Esophagus squamous epithelium (tissue), 4 donors: ENCODE measurements around the gene DSE.

Source experiments
- POLR2A ChIP-seq, 4 donors: fragments of 450-650 bp; IDR thresholded peaks; one replicate each; pipeline ENCODE4 v1.6.1; 2017; ENCODE audit warnings: antibody characterized with exemption in 4 of 4, mild to moderate bottlenecking in 4 of 4, moderate library complexity in 3 of 4
- TF ChIP-seq, protein P1 (sequence below), 6 experiments: fragments of 450-650 bp in 4 of 6; fragments of 200-600 bp in 2 of 6; sonication (generic) in 2 of 6; IDR thresholded peaks; one replicate each; pipeline ENCODE4 v1.5.1; 2016 to 2019; ENCODE audit warnings: antibody characterized with exemption in 6 of 6, mild to moderate bottlenecking in 4 of 6, moderate library complexity in 4 of 6

DNA sequence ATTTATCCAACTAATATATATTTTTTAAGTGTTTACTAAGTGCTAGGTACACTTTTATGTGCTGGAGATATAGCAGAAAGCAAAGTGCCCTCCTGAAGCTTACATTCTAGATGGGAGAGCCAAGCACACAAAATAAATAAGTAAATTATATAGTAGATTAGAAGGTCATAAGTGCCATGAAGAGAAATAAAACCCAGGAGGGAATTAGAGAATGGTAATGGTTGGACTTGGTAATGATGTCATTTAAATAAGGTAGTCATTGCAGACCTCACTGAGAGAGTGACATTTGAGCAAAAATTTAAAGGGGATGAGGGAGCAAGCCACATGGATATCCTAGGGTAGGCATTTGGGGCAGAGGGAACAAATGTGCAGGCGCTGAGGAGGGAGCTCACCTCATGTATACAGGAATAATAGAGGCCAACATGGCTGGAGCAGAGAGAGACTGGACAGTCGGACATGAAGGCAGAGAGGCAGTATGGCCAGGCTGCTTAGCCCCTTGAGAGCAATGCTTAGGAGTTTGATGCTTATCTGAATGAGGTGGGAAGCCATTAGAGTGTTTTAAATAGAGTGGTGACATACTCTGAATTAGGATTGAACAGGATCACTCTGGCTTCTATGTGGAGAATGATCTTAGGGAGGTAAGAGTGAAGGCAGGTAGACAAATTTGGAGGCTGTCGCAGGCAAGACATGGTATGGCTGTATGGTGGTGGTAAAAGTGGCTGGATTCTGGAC lies 14.1 kb downstream of the DSE start:
- TF ChIP-seq POLR2A (IDR thresholded peaks at IDR 0.05), result no peak
- TF ChIP-seq, protein P1, sequence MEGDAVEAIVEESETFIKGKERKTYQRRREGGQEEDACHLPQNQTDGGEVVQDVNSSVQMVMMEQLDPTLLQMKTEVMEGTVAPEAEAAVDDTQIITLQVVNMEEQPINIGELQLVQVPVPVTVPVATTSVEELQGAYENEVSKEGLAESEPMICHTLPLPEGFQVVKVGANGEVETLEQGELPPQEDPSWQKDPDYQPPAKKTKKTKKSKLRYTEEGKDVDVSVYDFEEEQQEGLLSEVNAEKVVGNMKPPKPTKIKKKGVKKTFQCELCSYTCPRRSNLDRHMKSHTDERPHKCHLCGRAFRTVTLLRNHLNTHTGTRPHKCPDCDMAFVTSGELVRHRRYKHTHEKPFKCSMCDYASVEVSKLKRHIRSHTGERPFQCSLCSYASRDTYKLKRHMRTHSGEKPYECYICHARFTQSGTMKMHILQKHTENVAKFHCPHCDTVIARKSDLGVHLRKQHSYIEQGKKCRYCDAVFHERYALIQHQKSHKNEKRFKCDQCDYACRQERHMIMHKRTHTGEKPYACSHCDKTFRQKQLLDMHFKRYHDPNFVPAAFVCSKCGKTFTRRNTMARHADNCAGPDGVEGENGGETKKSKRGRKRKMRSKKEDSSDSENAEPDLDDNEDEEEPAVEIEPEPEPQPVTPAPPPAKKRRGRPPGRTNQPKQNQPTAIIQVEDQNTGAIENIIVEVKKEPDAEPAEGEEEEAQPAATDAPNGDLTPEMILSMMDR (IDR thresholded peaks at IDR 0.05), result no peak
